ENCODE results near the gene ADAMTSL2. TPM values are rescaled to one million over a fixed set of nuclear protein-coding genes. Genes with fewer than 3 reads are reported as not detected.

ADAMTSL2 gene
- polyA plus RNA-seq, 1 donor (not counting 4 experiments of a cell fraction or from before 2014, with no cell fraction given): not detected

DNA sequence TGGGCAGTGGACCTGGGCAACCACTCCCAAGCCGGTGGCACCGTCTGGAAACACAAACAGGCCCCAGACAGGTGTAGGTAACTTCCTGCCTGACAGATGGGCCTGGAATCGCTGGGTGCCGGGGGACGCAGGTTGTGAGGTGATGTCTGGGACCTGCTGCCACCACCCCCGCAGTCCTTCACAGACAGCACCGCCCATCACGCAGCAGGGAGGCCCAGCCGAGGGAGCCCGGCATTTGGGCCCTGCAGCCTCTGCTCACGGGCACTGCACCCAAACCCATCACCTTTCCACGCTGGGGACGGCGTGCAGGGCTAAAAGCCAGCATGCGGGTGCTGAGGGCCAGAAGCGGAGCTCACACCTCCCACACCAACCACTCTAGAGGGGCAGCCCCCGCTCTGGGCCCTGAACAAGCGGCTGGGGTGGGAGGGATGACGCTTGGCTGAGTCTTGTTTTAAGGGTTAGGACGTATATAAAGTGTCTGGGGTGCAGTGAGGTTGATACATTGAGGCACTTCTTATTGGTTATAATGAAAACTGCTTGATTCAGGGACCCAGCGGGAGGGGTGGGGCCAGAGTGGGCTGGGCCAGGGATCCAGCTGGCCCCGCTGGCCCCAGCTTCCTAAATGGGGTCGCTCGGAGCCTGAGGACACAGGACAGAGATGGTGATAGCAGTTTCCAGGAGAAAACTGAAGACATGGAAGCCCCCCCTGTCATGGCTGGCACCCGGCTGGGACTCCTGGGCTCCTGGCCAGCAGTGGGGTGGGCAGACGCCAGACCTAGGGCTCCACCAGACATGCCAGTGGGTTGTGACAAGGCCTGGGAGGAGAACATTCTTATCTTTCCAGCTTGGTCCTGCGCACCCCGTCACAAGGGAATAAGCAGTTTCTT lies 21.0 kb upstream of the ADAMTSL2 start:
- Histone ChIP-seq H4K20me1 (ENCODE audit: control insufficient read depth, extremely low read depth, insufficient read depth, low read length) (no peaks in the 10 kb centered on the region), H3K4me3 (ENCODE audit: control insufficient read depth in 2 of 3, extremely low read depth in 1 of 3, insufficient read depth in 2 of 3, low read depth in 1 of 3, low read length in 3 of 3) (no peak overlapping the region), H3K9me1 (ENCODE audit: control insufficient read depth, extremely low read depth, insufficient read depth, low read length) (no peaks in the 10 kb centered on the region), H2AFZ (ENCODE audit: control insufficient read depth, low read length) (no peak overlapping the region), H3K27me3 (ENCODE audit: control insufficient read depth, extremely low read depth, insufficient read depth, low read length) (peaks cover 14% of the 10 kb centered on the region), H3K4me2 (ENCODE audit: control insufficient read depth, extremely low read depth, insufficient read depth, low read depth, low read length) (no peak overlapping the region), H3K9ac (ENCODE audit: control insufficient read depth, extremely low read depth, insufficient read depth, low read length) (no peak overlapping the region), H3K27ac (ENCODE audit: control insufficient read depth, insufficient read depth, low read length) (no peak overlapping the region), H3K4me1 (ENCODE audit: control insufficient read depth, extremely low read depth, insufficient read depth, low read length) (peaks cover 12% of the 10 kb centered on the region), H3K9me3 (ENCODE audit: control insufficient read depth, low read depth, low read length) (peaks cover 2% of the 10 kb centered on the region), H3K36me3 (ENCODE audit: control insufficient read depth in 2 of 2, extremely low read depth in 1 of 2, insufficient read depth in 2 of 2, low read length in 2 of 2) (no peaks in the 10 kb centered on the region), H3K79me2 (ENCODE audit: control insufficient read depth, insufficient read depth, low read length) (no peaks in the 10 kb centered on the region)
- dilution Hi-C loops (cut with MboI; ENCODE audit: extremely low pct_ligation_motif_present, low sequenced_read_pairs): no loop called here
- DNase-seq (ENCODE audit: low read depth, low spot score): no peak
- TF ChIP-seq, protein P1, sequence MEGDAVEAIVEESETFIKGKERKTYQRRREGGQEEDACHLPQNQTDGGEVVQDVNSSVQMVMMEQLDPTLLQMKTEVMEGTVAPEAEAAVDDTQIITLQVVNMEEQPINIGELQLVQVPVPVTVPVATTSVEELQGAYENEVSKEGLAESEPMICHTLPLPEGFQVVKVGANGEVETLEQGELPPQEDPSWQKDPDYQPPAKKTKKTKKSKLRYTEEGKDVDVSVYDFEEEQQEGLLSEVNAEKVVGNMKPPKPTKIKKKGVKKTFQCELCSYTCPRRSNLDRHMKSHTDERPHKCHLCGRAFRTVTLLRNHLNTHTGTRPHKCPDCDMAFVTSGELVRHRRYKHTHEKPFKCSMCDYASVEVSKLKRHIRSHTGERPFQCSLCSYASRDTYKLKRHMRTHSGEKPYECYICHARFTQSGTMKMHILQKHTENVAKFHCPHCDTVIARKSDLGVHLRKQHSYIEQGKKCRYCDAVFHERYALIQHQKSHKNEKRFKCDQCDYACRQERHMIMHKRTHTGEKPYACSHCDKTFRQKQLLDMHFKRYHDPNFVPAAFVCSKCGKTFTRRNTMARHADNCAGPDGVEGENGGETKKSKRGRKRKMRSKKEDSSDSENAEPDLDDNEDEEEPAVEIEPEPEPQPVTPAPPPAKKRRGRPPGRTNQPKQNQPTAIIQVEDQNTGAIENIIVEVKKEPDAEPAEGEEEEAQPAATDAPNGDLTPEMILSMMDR (optimal IDR thresholded peaks at IDR 0.05 in 1 of 3, IDR thresholded peaks at IDR 0.05 in 1 of 3, conservative IDR thresholded peaks at IDR 0.05 in 1 of 3; ENCODE audit: extremely low read depth in 1 of 3, insufficient read depth in 2 of 3, low read length in 3 of 3): no peak
- TF ChIP-seq EZH2 (IDR thresholded peaks at IDR 0.05; ENCODE audit: low read length): no peak
- FAIRE-seq: no peak

DNA sequence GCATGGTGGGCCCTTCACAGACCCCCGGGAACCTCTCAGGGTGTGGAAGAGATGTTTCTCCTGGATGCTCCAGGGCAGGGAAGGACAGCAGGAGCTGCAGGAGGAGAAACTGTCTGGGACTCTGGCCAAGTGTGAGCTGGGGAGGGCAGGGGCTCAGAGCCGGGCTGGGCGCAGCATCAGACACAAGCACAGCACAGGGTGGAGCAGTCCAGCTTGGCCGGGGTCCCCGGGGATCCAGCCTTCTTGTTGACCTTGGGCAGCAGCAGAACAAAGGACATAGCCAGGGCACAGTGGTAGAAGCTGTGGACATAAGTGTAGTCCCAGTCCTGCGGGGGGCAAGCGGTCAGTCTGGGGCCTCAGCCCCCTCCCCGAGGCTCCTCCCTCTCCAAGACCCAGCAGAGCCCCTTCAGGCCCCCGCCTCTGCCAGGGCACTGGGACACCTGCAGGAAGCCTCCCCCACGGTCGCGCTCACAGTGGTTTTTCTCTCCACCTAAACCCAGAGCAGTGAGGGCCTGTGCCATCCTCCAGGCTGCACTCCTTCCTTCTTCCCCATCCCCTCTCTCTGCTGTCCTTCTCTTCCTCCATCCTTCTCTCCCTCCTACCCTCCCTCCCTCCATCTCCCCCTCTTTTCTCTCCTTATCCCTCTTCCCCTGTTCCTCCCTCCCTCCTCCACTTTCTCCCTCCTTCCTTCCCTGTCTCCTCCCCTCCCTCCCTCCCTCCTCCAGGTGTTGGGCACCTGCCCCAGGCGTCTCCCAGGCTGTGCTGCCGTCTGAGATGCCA lies 19.9 kb upstream of the ADAMTSL2 start:
- H3K9me1 ChIP-seq (ENCODE audit: control insufficient read depth, extremely low read depth, insufficient read depth, low read length): no peaks in the 10 kb centered on the region
- TF ChIP-seq EZH2 (IDR thresholded peaks at IDR 0.05; ENCODE audit: low read length): no peak
- TF ChIP-seq, protein P1 (optimal IDR thresholded peaks at IDR 0.05 in 1 of 3, IDR thresholded peaks at IDR 0.05 in 1 of 3, conservative IDR thresholded peaks at IDR 0.05 in 1 of 3; ENCODE audit: extremely low read depth in 1 of 3, insufficient read depth in 2 of 3, low read length in 3 of 3): no peak
- no peak overlapping the region for H3K4me3 ChIP-seq (ENCODE audit: control insufficient read depth in 2 of 3, extremely low read depth in 1 of 3, insufficient read depth in 2 of 3, low read depth in 1 of 3, low read length in 3 of 3)
- H3K9me3 ChIP-seq (ENCODE audit: control insufficient read depth, low read depth, low read length): peaks cover 2% of the 10 kb centered on the region
- FAIRE-seq (no peak), DNase-seq (ENCODE audit: low read depth, low spot score) (no peak)
- H3K4me2 ChIP-seq (ENCODE audit: control insufficient read depth, extremely low read depth, insufficient read depth, low read depth, low read length): no peak overlapping the region
- H3K9ac ChIP-seq (ENCODE audit: control insufficient read depth, extremely low read depth, insufficient read depth, low read length): no peak overlapping the region
- H4K20me1 ChIP-seq (ENCODE audit: control insufficient read depth, extremely low read depth, insufficient read depth, low read length): peaks cover 2% of the 10 kb centered on the region
- no peaks in the 10 kb centered on the region for H3K79me2 ChIP-seq (ENCODE audit: control insufficient read depth, insufficient read depth, low read length)
- no peaks in the 10 kb centered on the region for H3K36me3 ChIP-seq (ENCODE audit: control insufficient read depth in 2 of 2, extremely low read depth in 1 of 2, insufficient read depth in 2 of 2, low read length in 2 of 2)
- H3K27ac ChIP-seq (ENCODE audit: control insufficient read depth, insufficient read depth, low read length): no peak overlapping the region
- dilution Hi-C loops (cut with MboI; ENCODE audit: extremely low pct_ligation_motif_present, low sequenced_read_pairs): no loop called here
- peaks cover 4% of the 10 kb centered on the region for H3K4me1 ChIP-seq (ENCODE audit: control insufficient read depth, extremely low read depth, insufficient read depth, low read length)
- peaks cover 14% of the 10 kb centered on the region for H3K27me3 ChIP-seq (ENCODE audit: control insufficient read depth, extremely low read depth, insufficient read depth, low read length)
- H2AFZ ChIP-seq (ENCODE audit: control insufficient read depth, low read length): no peak overlapping the region
